8988T (cell line): ENCODE results near the gene E2F7.

ENCODE experiments used
- DNase-seq: peaks from one replicate; pipeline ENCODE4 v3.0.0; 2011

Gene E2F7

GRCh38 chr12:77010691-77011548 lies 54.4 kb downstream of the E2F7 start:
- DNase-seq = peak; percentile 29

GRCh38 chr12:77007476-77007875 lies 57.9 kb downstream of the E2F7 start:
- no peak for DNase-seq

- DNase-seq = no peak
Observed at GRCh38 chr12:77005611-77006098, 59.7 kb downstream of the E2F7 start.

GRCh38 chr12:77003914-77004313 lies 61.5 kb downstream of the E2F7 start:
- DNase-seq = no peak

GRCh38 chr12:77003246-77003645 lies 62.1 kb downstream of the E2F7 start:
- DNase-seq = no peak

- no peak for DNase-seq
Observed at GRCh38 chr12:77002382-77002781, 63.0 kb downstream of the E2F7 start.

- no peak for DNase-seq
Observed at GRCh38 chr12:77001276-77001675, 64.1 kb downstream of the E2F7 start.

GRCh38 chr12:76998908-76999556 lies 66.3 kb downstream of the E2F7 start:
- DNase-seq = no peak

GRCh38 chr12:76998386-76998785 lies 67.0 kb downstream of the E2F7 start:
- DNase-seq = no peak

- no peak for DNase-seq
Observed at GRCh38 chr12:76997011-76997780, 68.2 kb downstream of the E2F7 start.

GRCh38 chr12:76990716-76991115 lies 74.7 kb downstream of the E2F7 start:
- DNase-seq = no peak

- no peak for DNase-seq
Observed at GRCh38 chr12:76984566-76984965, 80.8 kb downstream of the E2F7 start.

- no peak for DNase-seq
Observed at GRCh38 chr12:76983420-76983819, 81.9 kb downstream of the E2F7 start.

- no peak for DNase-seq
Observed at GRCh38 chr12:76980196-76980595, 85.2 kb downstream of the E2F7 start.

GRCh38 chr12:76976777-76977382 lies 88.5 kb downstream of the E2F7 start:
- no peak for DNase-seq
